ENCODE data around the gene OR10H5. TPM values are rescaled to one million over a fixed set of nuclear protein-coding genes. Genes with fewer than 3 reads are reported as not detected.
"Not testable (repeated sequence)": the region's sequence is repeated elsewhere in the genome, so short reads cannot be mapped to it uniquely, and the experiment has no call there.

OR10H5 gene
- total RNA-seq, 4 donors from 2014 or later = not detected

- Histone ChIP-seq H3K27me3 (no peaks in the 10 kb centered on the region), H3K4me1 (peaks cover 0 to 9% (median 0%) of the 10 kb centered on the region in 4 donors), H3K27ac (peak overlapping the region; percentile 17 to 70 (median 54)), H3K36me3 (no peaks in the 10 kb centered on the region), H3K4me3 (peak overlapping the region in 1 of 4 donors; percentile 9), H3K9me3 (no peaks in the 10 kb centered on the region)
- no peak for TF ChIP-seq CTCF (IDR thresholded peaks at IDR 0.05)
- DNase-seq = peak in 1 of 3 donors; percentile 65
Observed at GRCh38 chr19:15779756-15780476, 7.5 kb upstream of the OR10H5 start.

GRCh38 chr19:15780610-15781418, 6.6 kb upstream of the OR10H5 start:
- H3K27me3 ChIP-seq = no peaks in the 10 kb centered on the region
- TF ChIP-seq CTCF (IDR thresholded peaks at IDR 0.05) (no peak), POLR2A (IDR thresholded peaks at IDR 0.05) (no peak)
- H3K27ac ChIP-seq = peak overlapping the region; percentile 17 to 70 (median 54)
- peak in 1 of 3 donors; percentile 49 for DNase-seq
- no peak overlapping the region for H3K4me3 ChIP-seq
- H3K4me1 ChIP-seq = peaks cover 0 to 9% (median 0%) of the 10 kb centered on the region in 4 donors
- no peaks in the 10 kb centered on the region for H3K36me3 ChIP-seq
- H3K9me3 ChIP-seq = no peaks in the 10 kb centered on the region

GRCh38 chr19:15781661-15782060, 5.8 kb upstream of the OR10H5 start:
- no peaks in the 10 kb centered on the region for H3K27me3 ChIP-seq
- H3K36me3 ChIP-seq = no peaks in the 10 kb centered on the region
- TF ChIP-seq POLR2A (IDR thresholded peaks at IDR 0.05) = no peak
- no peak for TF ChIP-seq CTCF (IDR thresholded peaks at IDR 0.05)
- no peak overlapping the region for H3K4me3 ChIP-seq
- H3K9me3 ChIP-seq = no peaks in the 10 kb centered on the region
- no peak overlapping the region for H3K27ac ChIP-seq
- H3K4me1 ChIP-seq = peaks cover 0 to 9% (median 0%) of the 10 kb centered on the region in 4 donors
- no peak for DNase-seq

GRCh38 chr19:15782211-15782610, 5.2 kb upstream of the OR10H5 start:
- no peaks in the 10 kb centered on the region for H3K9me3 ChIP-seq
- peaks cover 0 to 9% (median 0%) of the 10 kb centered on the region in 4 donors for H3K4me1 ChIP-seq
- no peak for DNase-seq
- H3K36me3 ChIP-seq = no peaks in the 10 kb centered on the region
- no peak overlapping the region for H3K27ac ChIP-seq
- H3K27me3 ChIP-seq = no peaks in the 10 kb centered on the region
- H3K4me3 ChIP-seq = no peak overlapping the region
- TF ChIP-seq CTCF (IDR thresholded peaks at IDR 0.05) (no peak), POLR2A (IDR thresholded peaks at IDR 0.05) (no peak)

- not testable (repeated sequence) for H3K36me3 ChIP-seq, H3K4me3 ChIP-seq, H3K27ac ChIP-seq, H3K27me3 ChIP-seq, H3K4me1 ChIP-seq, H3K9me3 ChIP-seq, DNase-seq
Observed at GRCh38 chr19:15782896-15783295, 4.6 kb upstream of the OR10H5 start.
